Measurements from ENCODE around the gene GGA2.

DNA sequence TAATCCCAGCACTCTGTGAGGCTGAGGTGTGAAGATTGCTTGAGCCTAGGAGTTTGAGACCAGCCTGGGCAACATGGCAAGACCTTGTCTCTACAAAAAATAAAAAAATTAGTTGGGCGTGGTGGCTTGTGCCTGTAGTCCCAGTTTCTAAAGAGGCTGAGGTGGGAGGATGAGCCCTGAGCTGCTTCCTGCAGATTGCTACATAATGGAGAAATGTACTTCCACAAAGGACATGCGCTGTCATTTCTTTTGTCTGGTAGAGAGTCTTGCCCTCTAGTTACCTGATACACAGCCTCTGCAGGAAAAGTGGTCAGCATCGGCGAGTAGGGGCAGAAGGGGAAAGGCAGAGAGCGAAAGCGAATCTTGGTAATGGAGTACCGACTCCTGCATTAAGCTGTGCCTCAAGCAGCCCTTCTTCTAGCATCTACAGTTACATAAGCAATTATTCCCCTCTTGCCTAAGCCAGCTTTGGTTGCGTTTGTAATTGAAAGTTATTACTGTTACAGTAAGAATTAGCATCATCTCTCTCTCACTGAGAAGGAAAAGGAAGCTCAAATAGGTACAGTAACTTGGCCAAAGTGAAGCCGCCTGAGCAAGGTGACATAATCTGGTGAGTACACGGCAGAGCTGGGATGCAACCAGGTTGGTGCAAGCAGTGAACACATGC, 18.5 kb upstream of the GGA2 start:
- TF ChIP-seq, protein P1, sequence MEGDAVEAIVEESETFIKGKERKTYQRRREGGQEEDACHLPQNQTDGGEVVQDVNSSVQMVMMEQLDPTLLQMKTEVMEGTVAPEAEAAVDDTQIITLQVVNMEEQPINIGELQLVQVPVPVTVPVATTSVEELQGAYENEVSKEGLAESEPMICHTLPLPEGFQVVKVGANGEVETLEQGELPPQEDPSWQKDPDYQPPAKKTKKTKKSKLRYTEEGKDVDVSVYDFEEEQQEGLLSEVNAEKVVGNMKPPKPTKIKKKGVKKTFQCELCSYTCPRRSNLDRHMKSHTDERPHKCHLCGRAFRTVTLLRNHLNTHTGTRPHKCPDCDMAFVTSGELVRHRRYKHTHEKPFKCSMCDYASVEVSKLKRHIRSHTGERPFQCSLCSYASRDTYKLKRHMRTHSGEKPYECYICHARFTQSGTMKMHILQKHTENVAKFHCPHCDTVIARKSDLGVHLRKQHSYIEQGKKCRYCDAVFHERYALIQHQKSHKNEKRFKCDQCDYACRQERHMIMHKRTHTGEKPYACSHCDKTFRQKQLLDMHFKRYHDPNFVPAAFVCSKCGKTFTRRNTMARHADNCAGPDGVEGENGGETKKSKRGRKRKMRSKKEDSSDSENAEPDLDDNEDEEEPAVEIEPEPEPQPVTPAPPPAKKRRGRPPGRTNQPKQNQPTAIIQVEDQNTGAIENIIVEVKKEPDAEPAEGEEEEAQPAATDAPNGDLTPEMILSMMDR (IDR thresholded peaks at IDR 0.05) = no peak
- TF ChIP-seq POLR2A (IDR thresholded peaks at IDR 0.05) = no peak
